H1 (cell line): Measurements from ENCODE around the gene RABGGTA. TPM values are rescaled to one million over a fixed set of nuclear protein-coding genes. Genes with fewer than 3 reads are reported as not detected.

Experiments
- CTCF ChIA-PET: fragments of 300-600 bp; sonication (Branson Sonifier 250); formaldehyde crosslinking; loops from one replicate; lab custom pipeline; 2021; ENCODE audit not compliant: partially characterized antibody; lab: Charles Lee
- POLR2A ChIA-PET: fragments of 300-600 bp; sonication (Branson Sonifier 250); formaldehyde crosslinking; loops from one replicate; lab custom pipeline; 2021; ENCODE audit warnings: inconsistent platforms; ENCODE audit not compliant: partially characterized antibody; lab: Charles Lee
- DNase-seq, 2 experiments: peaks; one replicate each; pipeline versions ENCODE4 v3.0.0 to v3.0.0-alpha.2; 2010 to 2022; ENCODE audit warnings: low spot score in 2 of 2, low read depth in 1 of 2, mixed read lengths in 1 of 2
- FAIRE-seq: peaks from 2 replicates; lab custom pipeline; 2011; peaks lifted over from hg19 to GRCh38; lab: Jason Lieb, UNC
- H2AFZ ChIP-seq: 2 replicates; pipeline ENCODE4 v1.8.1; 2012; ENCODE audit warnings: low read length, inconsistent platforms
- H2AK5ac ChIP-seq: 2 replicates; pipeline ENCODE4 v1.6.1; 2013; ENCODE audit warnings: low read depth, low read length
- H2BK120ac ChIP-seq: replicated peaks from 2 replicates; pipeline ENCODE3; 2013; ENCODE audit warnings: low read depth, low read length, inconsistent platforms
- H2BK12ac ChIP-seq: 2 replicates; pipeline ENCODE4 v1.6.1; 2013; ENCODE audit warnings: low read depth, low read length
- H2BK15ac ChIP-seq: 2 replicates; pipeline ENCODE4 v1.6.1; 2013; ENCODE audit warnings: low read length
- H2BK20ac ChIP-seq: 2 replicates; pipeline ENCODE4 v1.6.1; 2013; ENCODE audit warnings: low read length
- H2BK5ac ChIP-seq: 2 replicates; pipeline ENCODE4 v1.6.1; 2013; ENCODE audit warnings: low read depth, low read length
- H3K14ac ChIP-seq: 2 replicates; pipeline ENCODE4 v1.6.1; 2013; ENCODE audit warnings: inconsistent platforms; ENCODE audit not compliant: insufficient read length
- H3K18ac ChIP-seq: 2 replicates; pipeline ENCODE4 v1.6.1; 2013; ENCODE audit warnings: low read length; ENCODE audit errors: extremely low read depth
- H3K23ac ChIP-seq: 2 replicates; pipeline ENCODE4 v1.6.1; 2013; ENCODE audit warnings: inconsistent platforms; ENCODE audit not compliant: insufficient read length
- H3K23me2 ChIP-seq: 2 replicates; pipeline ENCODE4 v1.6.1; 2013; ENCODE audit warnings: low read depth, low read length
- H3K27ac ChIP-seq: 2 replicates; pipeline ENCODE4 v1.6.1; 2011; ENCODE audit warnings: low read depth, low read length, inconsistent platforms
- H3K27me3 ChIP-seq, 4 experiments: replicated peaks in 1 of 4; 1 replicate in 1 of 4; 2 replicates in 3 of 4; pipeline versions ENCODE4 v1.6.1 to v1.8.1; 2011 to 2013; ENCODE audit warnings: low read length in 3 of 4, mild to moderate bottlenecking in 3 of 4, inconsistent platforms in 2 of 4, mixed read lengths in 2 of 4, moderate library complexity in 1 of 4; ENCODE audit not compliant: control insufficient read depth in 3 of 4, insufficient read depth in 3 of 4; ENCODE audit errors: extremely low read depth in 1 of 4
- H3K36me3 ChIP-seq, 4 experiments: 2 replicates each; pipeline versions ENCODE4 v1.6.1 to v1.8.1; 2011 to 2013; ENCODE audit warnings: mild to moderate bottlenecking in 4 of 4, low read length in 3 of 4, moderate library complexity in 2 of 4, control low read depth in 1 of 4, inconsistent platforms in 1 of 4; ENCODE audit not compliant: insufficient read depth in 4 of 4, control insufficient read depth in 2 of 4
- H3K4ac ChIP-seq: replicated peaks from 2 replicates; pipeline ENCODE3; 2013; ENCODE audit warnings: low read length, low read depth, mixed read lengths, inconsistent platforms; ENCODE audit not compliant: insufficient read length
- H3K4me1 ChIP-seq, 4 experiments: replicated peaks in 1 of 4; 1 replicate in 1 of 4; 2 replicates in 3 of 4; pipeline versions ENCODE4 v1.6.1 to v1.8.1; 2011 to 2013; ENCODE audit warnings: low read length in 3 of 4, inconsistent platforms in 2 of 4, mixed read lengths in 1 of 4; ENCODE audit not compliant: insufficient read depth in 4 of 4, control insufficient read depth in 3 of 4
- H3K4me2 ChIP-seq, 2 experiments: 2 replicates each; pipeline versions ENCODE4 v1.6.1 to v1.8.1; 2011 to 2013; ENCODE audit warnings: low read depth in 2 of 2, low read length in 2 of 2, control low read depth in 1 of 2, inconsistent platforms in 1 of 2, mild to moderate bottlenecking in 1 of 2; ENCODE audit not compliant: insufficient read depth in 1 of 2
- H3K4me3 ChIP-seq, 4 experiments: fragments of 200-600, 300-600 bp in 1 of 4; sonication (generic), shearing (Covaris generic), sonication (Bioruptor Twin) in 1 of 4; 2 replicates each; pipeline versions ENCODE4 v1.5.1 to v1.8.1; 2011 to 2016; ENCODE audit warnings: low read length in 4 of 4, low read depth in 3 of 4, control low read depth in 2 of 4, inconsistent platforms in 2 of 4, mild to moderate bottlenecking in 2 of 4, mixed read lengths in 1 of 4, moderate library complexity in 1 of 4; ENCODE audit not compliant: insufficient read depth in 2 of 4; ENCODE audit errors: extremely low read depth in 1 of 4
- H3K56ac ChIP-seq: replicated peaks from 2 replicates; pipeline ENCODE3; 2013; ENCODE audit warnings: low read depth, mild to moderate bottlenecking, mixed read lengths, low read length, inconsistent platforms; ENCODE audit not compliant: insufficient read length
- H3K79me1 ChIP-seq: 2 replicates; pipeline ENCODE4 v1.6.1; 2013; ENCODE audit warnings: low read depth, low read length, control low read depth
- H3K79me2 ChIP-seq, 2 experiments: 2 replicates each; pipeline versions ENCODE4 v1.6.1 to v1.8.1; 2012 to 2013; ENCODE audit warnings: low read length in 2 of 2, mild to moderate bottlenecking in 2 of 2, inconsistent platforms in 1 of 2; ENCODE audit not compliant: insufficient read depth in 2 of 2, control insufficient read depth in 1 of 2
- H3K9ac ChIP-seq, 4 experiments: replicated peaks in 1 of 4; 1 replicate in 1 of 4; 2 replicates in 3 of 4; pipeline versions ENCODE4 v1.6.1 to v1.8.1; 2011 to 2013; ENCODE audit warnings: low read depth in 3 of 4, low read length in 3 of 4, control low read depth in 2 of 4, mild to moderate bottlenecking in 2 of 4, moderate library complexity in 2 of 4, inconsistent platforms in 1 of 4; ENCODE audit errors: extremely low read depth in 1 of 4
- H3K9me3 ChIP-seq, 2 experiments: 2 replicates each; pipeline versions ENCODE4 v1.6.1 to v1.8.1; 2012 to 2013; ENCODE audit warnings: mild to moderate bottlenecking in 2 of 2, moderate library complexity in 2 of 2, control low read depth in 1 of 2, inconsistent platforms in 1 of 2, low read depth in 1 of 2, low read length in 1 of 2, mixed read lengths in 1 of 2; ENCODE audit not compliant: insufficient read depth in 2 of 2
- H4K20me1 ChIP-seq, 2 experiments: replicated peaks in 1 of 2; 2 replicates each; pipeline versions ENCODE3 to v1.8.1; 2011 to 2013; ENCODE audit warnings: inconsistent platforms in 2 of 2, low read length in 2 of 2, mild to moderate bottlenecking in 1 of 2; ENCODE audit not compliant: insufficient read depth in 2 of 2, control insufficient read depth in 1 of 2
- H4K5ac ChIP-seq: 2 replicates; pipeline ENCODE4 v1.6.1; 2013; ENCODE audit warnings: low read length, low read depth, mixed read lengths, inconsistent platforms; ENCODE audit not compliant: insufficient read length
- H4K8ac ChIP-seq: 2 replicates; pipeline ENCODE4 v1.8.0; 2013; ENCODE audit warnings: mild to moderate bottlenecking, moderate library complexity, low read length, inconsistent platforms; ENCODE audit not compliant: insufficient read depth; ENCODE audit errors: extremely low read depth
- H4K91ac ChIP-seq: replicated peaks from 2 replicates; pipeline ENCODE3; 2013; ENCODE audit warnings: low read length, mixed read lengths, inconsistent platforms; ENCODE audit not compliant: insufficient read length
- CTCF ChIP-seq, 3 experiments: IDR thresholded peaks; 1 replicate in 2 of 3; 2 replicates in 1 of 3; pipeline versions ENCODE4 v1.5.1 to v1.6.1; 2011; ENCODE audit warnings: low read length in 3 of 3, mild to moderate bottlenecking in 3 of 3, inconsistent platforms in 2 of 3, low read depth in 1 of 3, moderate library complexity in 1 of 3; ENCODE audit not compliant: insufficient read depth in 1 of 3; ENCODE audit errors: control extremely low read depth in 1 of 3
- HDAC6 ChIP-seq: IDR thresholded peaks from one replicate; pipeline ENCODE4 v1.7.1; 2012; ENCODE audit warnings: low read depth, mild to moderate bottlenecking, inconsistent platforms, low read length, moderate library complexity
- WGBS, 2 experiments: shearing (Covaris generic) in 1 of 2; methylation state at CpG; one replicate each; pipeline versions ENCODE4 v1.1.6 to v1.1.7; 2013 to 2015; ENCODE audit warnings: low lambda C conversion rate in 2 of 2, mixed read lengths in 2 of 2, inconsistent platforms in 1 of 2, low coverage in 1 of 2, missing lambda C conversion rate in 1 of 2; ENCODE audit not compliant: insufficient replicate concordance in 2 of 2, insufficient coverage in 1 of 2, insufficient read length in 1 of 2; ENCODE audit errors: extremely low coverage in 1 of 2, missing lambda C conversion rate in 1 of 2; 5-methylcytosine and 5-hydroxymethylcytosine counted together
- polyA plus RNA-seq, 7 experiments: library from polyadenylated mRNA; depleted of rRNA in 3 of 7; stranded (reverse) in 5 of 7; unstranded in 2 of 7; fragments of >200 nt in 5 of 7; fragments of 200-250 nt in 2 of 7; gene quantifications; 1 replicate in 5 of 7; 2 replicates in 1 of 7; 4 replicates in 1 of 7; pipeline versions ENCODE4 v1.2.1 to v1.2.3, GENCODE V29; 2011 to 2013; ENCODE audit warnings: missing spikeins in 2 of 7, mixed read lengths in 2 of 7
- total RNA-seq: library from RNA; stranded (reverse); fragmentation: NEBNext Ultra II Directional; extraction: Animal tissue kit (Norgen Biotek cat#: 25700); gene quantifications from 2 replicates; pipeline ENCODE4 v1.2.1, GENCODE V29; 2021

The RABGGTA gene
- total and polyA plus RNA-seq, 2 of the 8 experiments (the other 6 are each of a cell fraction or from before 2014, with no cell fraction given): 16.0 to 49.8 TPM

GRCh38 chr14:24251880-24252288 lies 19.5 kb downstream of the RABGGTA start:
- H3K9me3 ChIP-seq: no peaks in the 10 kb centered on the region
- no peaks in the 10 kb centered on the region for H4K20me1 ChIP-seq
- no peak overlapping the region for H3K14ac ChIP-seq
- H3K23ac ChIP-seq: no peak overlapping the region
- H4K5ac ChIP-seq: no peak overlapping the region
- CTCF ChIA-PET: interaction anchor here (0.8 to 6.0 kb wide), 15 partner anchors 9 to 143 kb away, joined by 3 to 63 read pairs (median 11); partner anchors contain the start of genes CIDEB, DHRS1, NOP9 and RABGGTA
- FAIRE-seq (no peak), DNase-seq (no peak)
- H2BK15ac ChIP-seq: no peak overlapping the region
- H3K4me1 ChIP-seq: no peaks in the 10 kb centered on the region
- H2AFZ ChIP-seq: no peak overlapping the region
- H4K8ac ChIP-seq: no peak overlapping the region
- no peak overlapping the region for H3K4me2 ChIP-seq
- TF ChIP-seq HDAC6 (no peak), CTCF (IDR thresholded peaks at IDR 0.05; ENCODE audit: control extremely low read depth in 1 of 3, insufficient read depth in 1 of 3, low read depth in 1 of 3, low read length in 3 of 3) (peak in 1 of 3 experiments; percentile 13; a peak in 1 of 4 replicates)
- POLR2A ChIA-PET: interaction anchor here (0.6 to 4.5 kb wide), 8 partner anchors 8 to 57 kb away, joined by 3 to 26 read pairs (median 4); partner anchors contain the start of genes MDP1, RABGGTA, TINF2 and TM9SF1
- no peak overlapping the region for H3K4me3 ChIP-seq
- H3K27ac ChIP-seq: no peak overlapping the region
- no peaks in the 10 kb centered on the region for H3K79me1 ChIP-seq
- no peak overlapping the region for H2BK120ac ChIP-seq
- H3K79me2 ChIP-seq: no peaks in the 10 kb centered on the region
- H4K91ac ChIP-seq: no peak overlapping the region
- H3K23me2 ChIP-seq: no peaks in the 10 kb centered on the region
- no peaks in the 10 kb centered on the region for H3K27me3 ChIP-seq
- no peak overlapping the region for H3K56ac ChIP-seq
- H2BK12ac ChIP-seq: no peak overlapping the region
- WGBS, 2 experiments: 92% methylated on average over 1 of the region's 1 CpG; no CpG with 5 or more reads in 1 of the 2 experiments
- H3K36me3 ChIP-seq: no peaks in the 10 kb centered on the region
- no peak overlapping the region for H3K18ac ChIP-seq
- H2BK5ac ChIP-seq: no peak overlapping the region
- no peak overlapping the region for H3K9ac ChIP-seq
- no peak overlapping the region for H2BK20ac ChIP-seq
- H3K4ac ChIP-seq: no peak overlapping the region
- no peak overlapping the region for H2AK5ac ChIP-seq
